A549 (cell line): Measurements from ENCODE around the gene FKBP15.

Experiments used
- BHLHE40 ChIP-seq: IDR thresholded peaks from 2 replicates; pipeline ENCODE4 v1.6.1; 2012; ENCODE audit warnings: low read depth, low read length, inconsistent platforms
- CTCF ChIP-seq: fragments of >200 bp; sonication (Bioruptor Twin); formaldehyde crosslinking; IDR thresholded peaks from 3 replicates; pipeline ENCODE4 v1.5.1; 2016
- ESRRA ChIP-seq: fragments of 150-350 bp; IDR thresholded peaks from 2 replicates; pipeline ENCODE4 v1.6.1; 2014; ENCODE audit warnings: mild to moderate bottlenecking, low read length, borderline replicate concordance
- JUNB ChIP-seq: fragments of >200 bp; sonication (Bioruptor Twin); formaldehyde crosslinking; IDR thresholded peaks from 2 replicates; pipeline ENCODE4 v1.6.1; 2016
- MAX ChIP-seq: IDR thresholded peaks from 2 replicates; pipeline ENCODE4 v1.6.1; 2012
- MAZ ChIP-seq: fragments of 150-350 bp; IDR thresholded peaks from 2 replicates; pipeline ENCODE4 v1.6.1; 2014; ENCODE audit warnings: antibody characterized with exemption, low read depth, low read length, borderline replicate concordance
- POLR2AphosphoS2 ChIP-seq: conservative IDR thresholded peaks from 2 replicates; pipeline ENCODE4 v1.6.1; 2012; ENCODE audit warnings: low read length, improper control_type of control experiment, inconsistent platforms

- TF ChIP-seq MAX (no peak), ESRRA (no peak), BHLHE40 (no peak), JUNB (no peak), CTCF (no peak), POLR2AphosphoS2 (no peak), MAZ (no peak)
These were observed 66.6 kb downstream of the FKBP15 start for GRCh38 chr9:113154471-113154870.
